Memory B cell (primary cell): ENCODE results near the gene ZCCHC2.
A peak's percentile ranks its signal among the peaks of the same experiment; 100 is the strongest.

Experiments
- ATAC-seq: fragments of 150-1000 bp; cut with Tn5 transposase; 2 replicates; pipeline ENCODE4 v1.10.0; 2021; ENCODE audit warnings: low read depth, mild to moderate bottlenecking, moderate library complexity
- DNase-seq, 2 donors: peaks; one replicate each; pipeline ENCODE4 v3.0.0; 2022; ENCODE audit warnings: low spot score in 2 of 2
- H3K27ac Mint-ChIP-seq: one replicate; pipeline ENCODE4 v1.8.0; 2022; ENCODE audit warnings: mild to moderate bottlenecking, moderate library complexity, mixed read lengths
- H3K27me3 Mint-ChIP-seq: one replicate; pipeline ENCODE4 v1.8.0; 2022; ENCODE audit warnings: mixed read lengths
- H3K36me3 Mint-ChIP-seq: one replicate; pipeline ENCODE4 v1.8.0; 2022; ENCODE audit warnings: mild to moderate bottlenecking, mixed read lengths
- H3K4me1 Mint-ChIP-seq: one replicate; pipeline ENCODE4 v1.8.0; 2022; ENCODE audit warnings: mixed read lengths
- H3K4me3 Mint-ChIP-seq: one replicate; pipeline ENCODE4 v1.8.0; 2022; ENCODE audit warnings: mild to moderate bottlenecking, moderate library complexity, mixed read lengths
- H3K9me3 Mint-ChIP-seq: one replicate; pipeline ENCODE4 v1.8.0; 2022; ENCODE audit warnings: mixed read lengths

ZCCHC2 gene

GRCh38 chr18:62566818-62567217, 44.0 kb downstream of the ZCCHC2 start:
- Mint-ChIP-seq H3K27ac (no peak overlapping the region), H3K27me3 (no peaks in the 10 kb centered on the region), H3K36me3 (peaks cover 45% of the 10 kb centered on the region), H3K4me1 (no peaks in the 10 kb centered on the region), H3K9me3 (no peaks in the 10 kb centered on the region), H3K4me3 (no peak overlapping the region)
- ATAC-seq (no peak), DNase-seq (no peak)

GRCh38 chr18:62569081-62569655, 46.3 kb downstream of the ZCCHC2 start:
- Mint-ChIP-seq H3K4me3 (no peak overlapping the region), H3K27ac (no peak overlapping the region), H3K27me3 (no peaks in the 10 kb centered on the region), H3K36me3 (peaks cover 47% of the 10 kb centered on the region), H3K4me1 (no peaks in the 10 kb centered on the region), H3K9me3 (no peaks in the 10 kb centered on the region)
- no peak for ATAC-seq
- no peak for DNase-seq

GRCh38 chr18:62571037-62571436, 48.2 kb downstream of the ZCCHC2 start:
- Mint-ChIP-seq H3K27ac (peak overlapping the region; percentile 19), H3K4me1 (peaks cover 8% of the 10 kb centered on the region), H3K36me3 (peaks cover 60% of the 10 kb centered on the region), H3K9me3 (no peaks in the 10 kb centered on the region), H3K27me3 (no peaks in the 10 kb centered on the region), H3K4me3 (no peak overlapping the region)
- ATAC-seq (no peak), DNase-seq (no peak)

GRCh38 chr18:62571648-62572047, 48.8 kb downstream of the ZCCHC2 start:
- Mint-ChIP-seq H3K27ac (peak overlapping the region; percentile 19), H3K4me3 (no peak overlapping the region), H3K9me3 (no peaks in the 10 kb centered on the region), H3K36me3 (peaks cover 55% of the 10 kb centered on the region), H3K4me1 (peaks cover 8% of the 10 kb centered on the region), H3K27me3 (no peaks in the 10 kb centered on the region)
- no peak for DNase-seq
- no peak for ATAC-seq

GRCh38 chr18:62572456-62572855, 49.6 kb downstream of the ZCCHC2 start:
- Mint-ChIP-seq H3K27ac (peak overlapping the region; percentile 24), H3K27me3 (no peaks in the 10 kb centered on the region)

GRCh38 chr18:62574776-62575175, 52.0 kb downstream of the ZCCHC2 start:
- Mint-ChIP-seq H3K9me3 (no peaks in the 10 kb centered on the region), H3K36me3 (peaks cover 48% of the 10 kb centered on the region), H3K4me3 (no peak overlapping the region), H3K27ac (no peak overlapping the region), H3K4me1 (peaks cover 11% of the 10 kb centered on the region), H3K27me3 (no peaks in the 10 kb centered on the region)
- no peak for ATAC-seq
- DNase-seq: no peak

More at GRCh38 chr18:62572456-62572855, 49.6 kb downstream of the ZCCHC2 start:
- Mint-ChIP-seq H3K4me3 (no peak overlapping the region), H3K4me1 (peaks cover 11% of the 10 kb centered on the region), H3K9me3 (no peaks in the 10 kb centered on the region), H3K36me3 (peaks cover 57% of the 10 kb centered on the region)
- ATAC-seq (no peak), DNase-seq (no peak)

GRCh38 chr18:62576271-62576670, 53.4 kb downstream of the ZCCHC2 start:
- ATAC-seq (no peak), DNase-seq (no peak)
- no peaks in the 10 kb centered on the region for H3K27me3 Mint-ChIP-seq
- peak overlapping the region; percentile 29 for H3K27ac Mint-ChIP-seq
- peaks cover 40% of the 10 kb centered on the region for H3K36me3 Mint-ChIP-seq
- H3K4me1 Mint-ChIP-seq: peaks cover 11% of the 10 kb centered on the region
- no peak overlapping the region for H3K4me3 Mint-ChIP-seq
- no peaks in the 10 kb centered on the region for H3K9me3 Mint-ChIP-seq

- DNase-seq (no peak), ATAC-seq (no peak)
- Mint-ChIP-seq H3K27me3 (no peaks in the 10 kb centered on the region), H3K4me3 (no peak overlapping the region), H3K9me3 (no peaks in the 10 kb centered on the region), H3K4me1 (peaks cover 11% of the 10 kb centered on the region), H3K27ac (peak overlapping the region; percentile 29), H3K36me3 (peaks cover 35% of the 10 kb centered on the region)
Observed at GRCh38 chr18:62576845-62577512, 54.2 kb downstream of the ZCCHC2 start.

GRCh38 chr18:62577765-62578164, 54.9 kb downstream of the ZCCHC2 start:
- Mint-ChIP-seq H3K36me3 (peaks cover 36% of the 10 kb centered on the region), H3K9me3 (no peaks in the 10 kb centered on the region), H3K4me1 (peaks cover 11% of the 10 kb centered on the region), H3K27me3 (no peaks in the 10 kb centered on the region), H3K27ac (peak overlapping the region; percentile 29), H3K4me3 (no peak overlapping the region)
- no peak for DNase-seq
- no peak for ATAC-seq

- no peak for DNase-seq
- Mint-ChIP-seq H3K4me1 (peaks cover 13% of the 10 kb centered on the region), H3K27ac (no peak overlapping the region), H3K36me3 (peaks cover 27% of the 10 kb centered on the region), H3K27me3 (no peaks in the 10 kb centered on the region), H3K4me3 (no peak overlapping the region), H3K9me3 (no peaks in the 10 kb centered on the region)
- ATAC-seq: no peak
Observed at GRCh38 chr18:62578980-62579511, 56.2 kb downstream of the ZCCHC2 start.

GRCh38 chr18:62583376-62583775, 60.6 kb downstream of the ZCCHC2 start:
- H3K4me3 Mint-ChIP-seq: no peak overlapping the region
- DNase-seq (no peak), ATAC-seq (no peak)
- no peaks in the 10 kb centered on the region for H3K27me3 Mint-ChIP-seq
- H3K27ac Mint-ChIP-seq: no peak overlapping the region
- H3K9me3 Mint-ChIP-seq: no peaks in the 10 kb centered on the region
- peaks cover 11% of the 10 kb centered on the region for H3K4me1 Mint-ChIP-seq
- peaks cover 14% of the 10 kb centered on the region for H3K36me3 Mint-ChIP-seq

- H3K4me1 Mint-ChIP-seq: peaks cover 11% of the 10 kb centered on the region
- ATAC-seq (peak; percentile 97), DNase-seq (peak; percentile 75 to 83)
- no peaks in the 10 kb centered on the region for H3K9me3 Mint-ChIP-seq
- H3K27me3 Mint-ChIP-seq: no peaks in the 10 kb centered on the region
- peaks cover 14% of the 10 kb centered on the region for H3K36me3 Mint-ChIP-seq
- peak overlapping the region; percentile 7 for H3K27ac Mint-ChIP-seq
- peak overlapping the region; percentile 60 for H3K4me3 Mint-ChIP-seq
Observed at GRCh38 chr18:62584241-62585120, 61.7 kb downstream of the ZCCHC2 start.

GRCh38 chr18:62585274-62586150, 62.7 kb downstream of the ZCCHC2 start:
- DNase-seq: no peak
- H3K27ac Mint-ChIP-seq: no peak overlapping the region
- no peak overlapping the region for H3K4me3 Mint-ChIP-seq

More at GRCh38 chr18:62585274-62586150, 62.7 kb downstream of the ZCCHC2 start:
- H3K4me1 Mint-ChIP-seq: peaks cover 11% of the 10 kb centered on the region
- no peaks in the 10 kb centered on the region for H3K27me3 Mint-ChIP-seq
- ATAC-seq: no peak
- no peaks in the 10 kb centered on the region for H3K9me3 Mint-ChIP-seq
- H3K36me3 Mint-ChIP-seq: peaks cover 10% of the 10 kb centered on the region
